ACC112 (cell line): ENCODE measurements around the gene SFI1.

Experiments
- H2AFZ ChIP-seq: fragments of 200-600 bp; sonication (generic); one replicate; pipeline ENCODE4 v1.6.0; 2017; ENCODE audit warnings: antibody characterized with exemption, low read length; ENCODE audit not compliant: unreplicated experiment
- H3K27ac ChIP-seq: fragments of 200-600 bp; sonication (generic); 2 replicates; pipeline ENCODE4 v1.5.1; 2014; ENCODE audit warnings: low read depth, mild to moderate bottlenecking, antibody characterized with exemption, low read length, moderate library complexity
- H3K27me3 ChIP-seq: fragments of 200-600 bp; sonication (generic); 2 replicates; pipeline ENCODE4 v1.6.1; 2014; ENCODE audit warnings: mild to moderate bottlenecking, antibody characterized with exemption, low read length, moderate library complexity, mixed read lengths; ENCODE audit not compliant: insufficient read depth
- H3K36me3 ChIP-seq: fragments of 200-600 bp; sonication (generic); 2 replicates; pipeline ENCODE4 v1.6.1; 2016; ENCODE audit warnings: mild to moderate bottlenecking, antibody characterized with exemption, low read length, moderate library complexity, mixed read lengths; ENCODE audit not compliant: insufficient read depth
- H3K4me1 ChIP-seq: fragments of 200-600 bp; sonication (generic); one replicate; pipeline ENCODE4 v1.6.1; 2016; ENCODE audit warnings: low read length, mixed read lengths; ENCODE audit not compliant: insufficient read depth, unreplicated experiment, control insufficient read depth
- H3K4me3 ChIP-seq: fragments of 200-600 bp; sonication (generic); 2 replicates; pipeline ENCODE4 v1.5.1; 2014; ENCODE audit warnings: mild to moderate bottlenecking, low read depth, low read length
- H3K79me2 ChIP-seq: fragments of 200-600 bp; sonication (generic); one replicate; pipeline ENCODE4 v1.6.0; 2016; ENCODE audit warnings: low read length; ENCODE audit not compliant: control insufficient read depth, unreplicated experiment, insufficient read depth

Gene SFI1

GRCh38 chr22:31615940-31616314 is 119.6 kb downstream of the SFI1 start:
- Histone ChIP-seq H3K27ac (no peak overlapping the region), H3K4me1 (no peaks in the 10 kb centered on the region), H2AFZ (no peak overlapping the region), H3K79me2 (no peaks in the 10 kb centered on the region), H3K36me3 (no peaks in the 10 kb centered on the region), H3K4me3 (no peak overlapping the region), H3K27me3 (no peaks in the 10 kb centered on the region)

- no peaks in the 10 kb centered on the region for H3K4me1 ChIP-seq
- H2AFZ ChIP-seq: no peak overlapping the region
- no peak overlapping the region for H3K4me3 ChIP-seq
- H3K27ac ChIP-seq: no peak overlapping the region
- H3K27me3 ChIP-seq: no peaks in the 10 kb centered on the region
- H3K36me3 ChIP-seq: no peaks in the 10 kb centered on the region
- no peaks in the 10 kb centered on the region for H3K79me2 ChIP-seq
Observed at GRCh38 chr22:31616315-31616980, 120.1 kb downstream of the SFI1 start.

GRCh38 chr22:31618057-31618456 is 121.7 kb downstream of the SFI1 start:
- no peak overlapping the region for H3K27ac ChIP-seq
- no peaks in the 10 kb centered on the region for H3K36me3 ChIP-seq

GRCh38 chr22:31618471-31619176 is 122.3 kb downstream of the SFI1 start:
- no peaks in the 10 kb centered on the region for H3K27me3 ChIP-seq
- H3K4me3 ChIP-seq: no peak overlapping the region
- no peaks in the 10 kb centered on the region for H3K79me2 ChIP-seq
- no peak overlapping the region for H3K27ac ChIP-seq
- no peaks in the 10 kb centered on the region for H3K36me3 ChIP-seq
- no peak overlapping the region for H2AFZ ChIP-seq
- no peaks in the 10 kb centered on the region for H3K4me1 ChIP-seq

More at GRCh38 chr22:31618057-31618456, 121.7 kb downstream of the SFI1 start:
- Histone ChIP-seq H3K4me3 (no peak overlapping the region), H2AFZ (no peak overlapping the region), H3K79me2 (no peaks in the 10 kb centered on the region), H3K4me1 (no peaks in the 10 kb centered on the region), H3K27me3 (no peaks in the 10 kb centered on the region)

GRCh38 chr22:31619611-31620300 is 123.4 kb downstream of the SFI1 start:
- no peak overlapping the region for H3K4me3 ChIP-seq
- H3K27ac ChIP-seq: no peak overlapping the region
- H3K27me3 ChIP-seq: no peaks in the 10 kb centered on the region
- no peaks in the 10 kb centered on the region for H3K4me1 ChIP-seq
- H3K79me2 ChIP-seq: peaks cover 5% of the 10 kb centered on the region
- H2AFZ ChIP-seq: no peak overlapping the region
- H3K36me3 ChIP-seq: no peaks in the 10 kb centered on the region

GRCh38 chr22:31620756-31621480 is 124.6 kb downstream of the SFI1 start:
- H3K36me3 ChIP-seq: no peaks in the 10 kb centered on the region
- H3K4me3 ChIP-seq: no peak overlapping the region
- H3K4me1 ChIP-seq: no peaks in the 10 kb centered on the region
- H2AFZ ChIP-seq: no peak overlapping the region
- H3K27ac ChIP-seq: no peak overlapping the region
- H3K27me3 ChIP-seq: no peaks in the 10 kb centered on the region
- peaks cover 11% of the 10 kb centered on the region for H3K79me2 ChIP-seq

- Histone ChIP-seq H3K4me3 (no peak overlapping the region), H3K4me1 (no peaks in the 10 kb centered on the region), H2AFZ (no peak overlapping the region), H3K36me3 (no peaks in the 10 kb centered on the region), H3K27ac (no peak overlapping the region), H3K27me3 (no peaks in the 10 kb centered on the region), H3K79me2 (peaks cover 18% of the 10 kb centered on the region)
Observed at GRCh38 chr22:31621507-31622124, 125.3 kb downstream of the SFI1 start.

- Histone ChIP-seq H3K79me2 (peaks cover 32% of the 10 kb centered on the region), H3K4me1 (peaks cover 2% of the 10 kb centered on the region), H3K27me3 (no peaks in the 10 kb centered on the region), H3K36me3 (no peaks in the 10 kb centered on the region), H2AFZ (no peak overlapping the region), H3K27ac (no peak overlapping the region), H3K4me3 (no peak overlapping the region)
Observed at GRCh38 chr22:31622980-31623379, 126.6 kb downstream of the SFI1 start.

- no peaks in the 10 kb centered on the region for H3K27me3 ChIP-seq
- peaks cover 40% of the 10 kb centered on the region for H3K79me2 ChIP-seq
- H3K27ac ChIP-seq: no peak overlapping the region
- H3K36me3 ChIP-seq: no peaks in the 10 kb centered on the region
- H2AFZ ChIP-seq: no peak overlapping the region
- peaks cover 5% of the 10 kb centered on the region for H3K4me1 ChIP-seq
- H3K4me3 ChIP-seq: no peak overlapping the region
Observed at GRCh38 chr22:31623592-31624304, 127.4 kb downstream of the SFI1 start.

GRCh38 chr22:31625257-31625640 is 128.9 kb downstream of the SFI1 start:
- no peaks in the 10 kb centered on the region for H3K27me3 ChIP-seq
- H3K36me3 ChIP-seq: no peaks in the 10 kb centered on the region
- no peak overlapping the region for H2AFZ ChIP-seq
- no peak overlapping the region for H3K27ac ChIP-seq
- peaks cover 51% of the 10 kb centered on the region for H3K79me2 ChIP-seq
- peaks cover 12% of the 10 kb centered on the region for H3K4me1 ChIP-seq
- no peak overlapping the region for H3K4me3 ChIP-seq
